Upper lobe of left lung (tissue), 6 donors: ENCODE results near the gene PDXDC1. TPM values are rescaled to one million over a fixed set of nuclear protein-coding genes. Genes with fewer than 3 reads are reported as not detected.
"Not testable (repeated sequence)": the region's sequence is repeated elsewhere in the genome, so short reads cannot be mapped to it uniquely, and the experiment has no call there.

Source experiments
- ATAC-seq, 2 donors: fragments of 200-7000 bp; cut with Tn5 transposase; one replicate each; pipeline ENCODE4 v1.9.1; 2022; ENCODE audit warnings: mild to moderate bottlenecking in 2 of 2, moderate library complexity in 2 of 2; ENCODE audit not compliant: low FRiP score in 2 of 2
- DNase-seq, 2 donors: peaks; one replicate each; pipeline ENCODE4 v3.0.0-alpha.2; 2019 to 2020
- H3K27ac ChIP-seq, 4 donors: fragments of 200-600 bp; sonication (generic); one replicate each; pipeline ENCODE4 v1.5.1; 2016 to 2019
- H3K27me3 ChIP-seq, 4 donors: fragments of 200-600 bp; sonication (generic); one replicate each; pipeline ENCODE4 v1.5.1; 2017 to 2019
- H3K36me3 ChIP-seq, 4 donors: fragments of 200-600 bp; sonication (generic); one replicate each; pipeline ENCODE4 v1.5.1; 2016 to 2019
- H3K4me1 ChIP-seq, 4 donors: fragments of 200-600 bp; sonication (generic); one replicate each; pipeline ENCODE4 v1.5.1; 2018 to 2019
- H3K4me3 ChIP-seq, 4 donors: fragments of 200-600 bp; sonication (generic); one replicate each; pipeline ENCODE4 v1.5.1; 2017 to 2019; ENCODE audit warnings: mild to moderate bottlenecking in 2 of 4, moderate library complexity in 1 of 4
- H3K9me3 ChIP-seq, 4 donors: fragments of 200-600 bp; sonication (generic); one replicate each; pipeline ENCODE4 v1.5.1; 2018 to 2019
- CTCF ChIP-seq, 6 experiments: fragments of 450-650 bp in 4 of 6; fragments of 200-600 bp in 2 of 6; sonication (generic) in 2 of 6; IDR thresholded peaks; one replicate each; pipeline ENCODE4 v1.5.1; 2016 to 2019; ENCODE audit warnings: antibody characterized with exemption in 6 of 6
- WGBS, 2 donors: methylation state at CpG; one replicate each; pipeline ENCODE4 v1.1.5; 2017 to 2018; 5-methylcytosine and 5-hydroxymethylcytosine counted together
- total RNA-seq, 6 donors: library from RNA; depleted of rRNA in 4 of 6; stranded (reverse); fragments of >200 nt in 4 of 6; gene quantifications; one replicate each; pipeline versions ENCODE4 v1.1.0 to v1.2.1, GENCODE V29; 2016 to 2021
- donor health status: DM: no; HTN: no; CAD: no; lungs with moderate emphysema.
- donor health status: DM: no; HTN: yes; CAD: no; lungs with severe emphysema.

The PDXDC1 gene
- total RNA-seq, 6 donors from 2014 or later = 67.1 to 148 (median 85.2) TPM

DNA sequence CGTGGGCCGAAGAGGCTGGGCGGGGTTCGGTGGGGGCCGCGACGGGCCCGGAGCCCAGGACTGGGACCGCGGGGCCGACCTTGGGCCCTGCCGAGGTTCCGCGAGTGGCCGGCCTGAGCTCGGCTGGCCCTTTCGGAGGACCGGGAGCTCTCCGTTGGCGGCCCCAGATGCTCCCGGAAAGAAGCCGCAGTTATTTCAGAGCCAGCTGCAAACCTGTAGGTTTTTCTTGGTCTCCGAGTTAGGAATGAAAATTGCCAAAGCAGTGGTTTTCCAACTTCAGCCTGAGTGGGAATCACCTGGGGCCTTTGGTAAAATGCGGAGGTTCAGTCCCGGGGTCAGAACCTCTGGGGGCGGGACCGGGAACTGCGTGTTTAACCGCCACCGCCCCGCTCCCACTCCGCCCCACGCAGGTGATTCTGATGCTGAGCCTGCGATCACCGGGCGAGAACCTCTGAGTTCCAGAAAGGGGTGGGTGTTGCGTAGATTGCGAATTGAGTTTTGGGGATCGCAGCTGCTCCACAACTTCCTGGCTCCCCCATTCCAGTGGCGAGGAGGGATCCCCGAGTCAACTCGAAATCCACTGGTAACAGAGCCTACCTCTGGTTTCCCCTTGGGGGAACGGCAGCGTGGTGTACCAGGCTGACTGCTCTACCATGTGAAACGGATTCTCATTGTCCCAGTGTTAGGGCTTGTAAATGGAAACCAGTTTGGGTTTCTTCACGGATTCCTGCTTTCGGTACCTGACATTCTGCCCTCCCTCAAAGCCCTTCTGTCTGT is 780 bp downstream of the PDXDC1 start:
- H3K36me3 ChIP-seq, H3K9me3 ChIP-seq, H3K27me3 ChIP-seq: not testable (repeated sequence)
- DNase-seq (peak; percentile 37 to 87), ATAC-seq (peak in 1 of 2 donors; percentile 59)
- Histone ChIP-seq H3K4me1 (peaks cover 6 to 21% (median 12%) of the 10 kb centered on the region in 4 donors), H3K4me3 (peak overlapping the region; percentile 69 to 98 (median 86)), H3K27ac (peak overlapping the region; percentile 92 to 96 (median 94))
- WGBS, 2 donors = 2 to 5% methylated on average over 24 to 25 of the region's 47 CpGs
- peak in 4 of 6 experiments; percentile 6 to 51 (median 19) for TF ChIP-seq CTCF (IDR thresholded peaks at IDR 0.05)

DNA sequence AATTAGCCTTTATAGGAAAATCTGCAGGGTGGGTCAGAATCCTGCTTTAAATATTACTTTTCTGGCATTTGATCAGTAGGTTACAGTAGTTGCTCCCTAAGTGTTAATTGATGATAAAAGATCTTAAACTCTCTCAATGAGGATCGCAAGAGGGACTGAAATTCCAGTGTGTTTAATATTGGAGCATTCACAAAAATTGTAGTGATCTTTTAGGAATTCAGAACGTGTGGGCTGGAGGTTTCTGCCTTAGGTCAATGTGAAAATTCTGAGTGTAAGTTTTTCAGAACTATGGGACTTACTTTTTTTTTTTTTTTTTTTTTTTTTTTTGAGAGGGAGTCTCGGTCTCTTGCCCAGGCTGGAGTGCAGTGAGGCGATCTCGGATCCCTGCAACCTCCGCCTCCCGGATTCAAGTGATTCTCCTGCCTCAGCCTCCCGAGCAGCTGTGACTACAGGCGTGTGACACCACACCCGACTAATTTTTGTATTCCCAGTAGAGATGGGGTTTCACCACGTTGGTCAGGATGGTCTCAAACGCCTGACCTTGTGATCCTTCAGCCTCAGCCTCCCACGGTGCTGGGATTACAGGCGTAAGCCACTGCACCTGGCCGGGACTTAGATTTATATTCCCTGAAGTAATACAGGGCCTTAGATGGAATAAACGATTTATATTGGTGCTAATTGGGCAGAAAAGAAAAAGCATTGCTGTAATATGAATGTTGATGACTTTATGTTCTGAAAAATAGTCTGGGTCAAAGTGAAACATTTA is 2.3 kb downstream of the PDXDC1 start:
- not testable (repeated sequence) for H3K27ac ChIP-seq, H3K27me3 ChIP-seq, H3K36me3 ChIP-seq, H3K4me3 ChIP-seq, H3K9me3 ChIP-seq, DNase-seq, ATAC-seq
- H3K4me1 ChIP-seq = peaks cover 6 to 26% (median 13%) of the 10 kb centered on the region in 4 donors
- 83 to 86% methylated on average over 13 to 16 of the region's 16 CpGs for WGBS, 2 donors

DNA sequence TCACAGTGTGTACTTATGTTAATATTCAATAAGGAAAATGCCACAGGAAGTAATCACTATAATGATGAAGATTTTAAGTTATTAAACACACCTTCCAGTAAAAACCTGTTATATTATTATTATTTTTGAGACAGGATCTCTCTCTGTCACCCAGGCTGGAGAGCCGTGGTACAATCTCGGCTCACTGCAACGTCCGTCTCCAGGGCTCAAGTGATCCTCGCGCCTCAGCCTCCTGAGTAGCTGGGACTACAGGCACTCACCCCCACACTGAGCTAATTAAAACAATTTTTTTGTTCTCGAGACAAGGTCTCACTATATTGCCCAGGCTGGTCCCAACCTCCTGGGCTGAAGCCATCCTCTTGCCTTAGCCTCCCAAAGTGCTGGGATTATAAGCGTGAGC is 3.5 kb downstream of the PDXDC1 start:
- H3K4me3 ChIP-seq, H3K36me3 ChIP-seq, H3K27me3 ChIP-seq, ATAC-seq, DNase-seq, H3K9me3 ChIP-seq, H3K27ac ChIP-seq: not testable (repeated sequence)
- 94 to 97% methylated on average over 8 of the region's 8 CpGs for WGBS, 2 donors
- peaks cover 6 to 26% (median 15%) of the 10 kb centered on the region in 4 donors for H3K4me1 ChIP-seq

DNA sequence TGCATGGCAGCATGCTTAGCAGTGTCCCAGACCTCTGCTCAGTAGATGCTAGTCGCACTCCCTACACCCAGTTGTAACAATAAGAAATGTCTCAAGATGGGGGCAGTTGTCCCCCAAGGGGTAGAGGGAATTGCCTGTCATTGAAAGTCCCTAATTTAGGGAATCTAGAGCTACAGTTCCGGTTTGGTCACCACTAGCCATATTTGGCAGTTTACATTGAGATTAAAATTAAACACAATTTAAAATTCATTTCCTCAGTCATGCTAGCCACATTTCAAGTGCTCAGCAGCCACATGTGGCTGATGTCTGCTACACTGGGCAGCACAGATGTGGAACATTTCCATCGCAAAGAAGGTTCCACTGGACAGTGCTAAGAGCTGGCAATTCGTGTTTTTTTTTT is 4.1 kb downstream of the PDXDC1 start:
- not testable (repeated sequence) for ATAC-seq
- H3K4me1 ChIP-seq = peaks cover 4 to 25% (median 15%) of the 10 kb centered on the region in 4 donors
- 77 to 79% methylated on average over 4 of the region's 4 CpGs for WGBS, 2 donors

GRCh38 chr16:14981234-14981633 is 6.4 kb downstream of the PDXDC1 start:
- not testable (repeated sequence) for ATAC-seq, H3K9me3 ChIP-seq, DNase-seq, H3K27ac ChIP-seq, H3K27me3 ChIP-seq, H3K4me3 ChIP-seq
- Histone ChIP-seq H3K36me3 (peaks cover 0 to 15% (median 6%) of the 10 kb centered on the region in 4 donors), H3K4me1 (peaks cover 0 to 18% (median 10%) of the 10 kb centered on the region in 4 donors)
- 68 to 81% methylated on average over 3 of the region's 3 CpGs for WGBS, 2 donors

More for the DNA sequence above, 4.1 kb downstream of the PDXDC1 start:
- not testable (repeated sequence) for H3K9me3 ChIP-seq, H3K36me3 ChIP-seq, DNase-seq, H3K4me3 ChIP-seq, H3K27me3 ChIP-seq
- peak overlapping the region in 1 of 4 donors; percentile 7 for H3K27ac ChIP-seq

DNA sequence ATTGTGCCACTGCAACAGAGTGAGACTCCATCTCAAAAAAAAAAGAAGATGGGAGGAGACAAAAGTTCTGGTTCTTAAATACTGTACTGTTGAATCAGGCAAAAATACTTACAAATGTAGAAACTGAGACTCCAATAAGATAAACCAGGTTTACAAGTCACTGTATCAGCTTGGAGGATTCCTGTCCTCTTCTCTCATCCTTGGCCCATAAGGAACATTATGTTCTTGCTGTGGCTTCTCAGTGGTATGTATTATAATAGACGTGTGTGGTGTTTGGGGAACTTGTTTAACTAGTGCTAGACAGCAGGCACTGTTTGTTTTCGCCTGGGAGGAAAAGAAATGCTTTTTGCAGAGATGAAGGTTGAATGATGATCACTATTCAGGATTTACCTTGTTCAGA is 7.7 kb downstream of the PDXDC1 start:
- H3K36me3 ChIP-seq = peaks cover 0 to 20% (median 9%) of the 10 kb centered on the region in 4 donors
- H3K27me3 ChIP-seq, H3K9me3 ChIP-seq, DNase-seq, H3K4me3 ChIP-seq: not testable (repeated sequence)
- WGBS, 2 donors = 20 to 40% methylated on average over 1 of the region's 2 CpGs
- H3K27ac ChIP-seq = peak overlapping the region in 1 of 4 donors; percentile 58
- peak in 1 of 2 donors; percentile 21 for ATAC-seq
- H3K4me1 ChIP-seq = peaks cover 0 to 14% (median 6%) of the 10 kb centered on the region in 4 donors

DNA sequence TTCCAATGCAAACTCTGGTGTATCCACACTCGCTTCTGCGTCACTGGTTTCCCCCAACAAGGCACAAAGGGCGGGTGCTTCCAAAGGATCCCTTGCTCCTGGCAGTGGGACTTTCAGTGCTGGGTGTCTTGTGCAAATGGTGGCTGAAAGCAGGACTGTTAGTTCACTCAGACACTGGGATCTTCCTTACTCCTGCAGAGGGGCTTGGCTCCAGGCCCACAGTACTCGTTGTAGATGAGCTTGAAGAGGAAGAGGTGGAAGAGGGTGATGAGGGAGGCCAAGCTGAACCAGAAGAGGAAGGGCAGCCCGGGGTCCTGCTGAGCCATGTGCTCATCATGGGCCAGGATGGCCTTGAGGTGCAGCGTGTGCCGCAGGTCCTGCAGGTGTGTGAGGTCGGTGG is 13.3 kb downstream of the PDXDC1 start:
- not testable (repeated sequence) for H3K9me3 ChIP-seq, H3K27me3 ChIP-seq, H3K4me3 ChIP-seq, H3K27ac ChIP-seq, H3K4me1 ChIP-seq
- DNase-seq (peak in 1 of 2 donors; percentile 31), ATAC-seq (peak; percentile 28 to 50)
- WGBS, 2 donors = 65 to 81% methylated on average over 5 to 8 of the region's 8 CpGs
- peaks cover 4 to 24% (median 10%) of the 10 kb centered on the region in 4 donors for H3K36me3 ChIP-seq

DNA sequence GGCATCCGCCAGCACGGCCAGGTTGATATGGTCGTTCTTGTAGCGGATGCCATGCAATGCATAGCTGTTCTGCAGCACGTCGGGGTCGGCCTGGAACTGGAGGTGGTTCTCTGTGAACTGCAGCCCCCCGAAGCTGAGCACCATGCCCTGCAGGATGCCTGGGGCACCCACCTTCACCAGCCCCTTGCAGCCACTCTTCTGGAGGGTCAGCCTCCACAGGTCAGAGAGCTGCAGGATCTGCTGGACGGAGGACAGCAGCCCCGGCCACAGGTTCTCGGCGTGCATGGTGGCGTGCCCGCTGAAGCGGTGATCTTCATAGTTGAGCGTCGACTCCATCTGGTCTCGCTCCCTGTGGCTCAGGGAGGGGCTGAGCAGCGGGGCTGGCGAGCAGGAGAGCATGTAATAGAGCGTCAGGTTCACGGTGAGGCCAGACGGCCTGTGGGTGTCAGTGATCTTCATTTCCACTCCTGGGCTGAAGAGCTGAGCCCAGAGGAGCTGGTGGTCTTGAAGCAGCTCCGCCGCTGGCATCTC is 13.9 kb downstream of the PDXDC1 start:
- H3K27me3 ChIP-seq, H3K4me3 ChIP-seq, H3K27ac ChIP-seq, H3K4me1 ChIP-seq, H3K9me3 ChIP-seq: not testable (repeated sequence)
- peaks cover 4 to 24% (median 10%) of the 10 kb centered on the region in 4 donors for H3K36me3 ChIP-seq
- DNase-seq = peak in 1 of 2 donors; percentile 82
- peak; percentile 11 to 18 for ATAC-seq
- WGBS, 2 donors = 95 to 96% methylated on average over 25 of the region's 25 CpGs

DNA sequence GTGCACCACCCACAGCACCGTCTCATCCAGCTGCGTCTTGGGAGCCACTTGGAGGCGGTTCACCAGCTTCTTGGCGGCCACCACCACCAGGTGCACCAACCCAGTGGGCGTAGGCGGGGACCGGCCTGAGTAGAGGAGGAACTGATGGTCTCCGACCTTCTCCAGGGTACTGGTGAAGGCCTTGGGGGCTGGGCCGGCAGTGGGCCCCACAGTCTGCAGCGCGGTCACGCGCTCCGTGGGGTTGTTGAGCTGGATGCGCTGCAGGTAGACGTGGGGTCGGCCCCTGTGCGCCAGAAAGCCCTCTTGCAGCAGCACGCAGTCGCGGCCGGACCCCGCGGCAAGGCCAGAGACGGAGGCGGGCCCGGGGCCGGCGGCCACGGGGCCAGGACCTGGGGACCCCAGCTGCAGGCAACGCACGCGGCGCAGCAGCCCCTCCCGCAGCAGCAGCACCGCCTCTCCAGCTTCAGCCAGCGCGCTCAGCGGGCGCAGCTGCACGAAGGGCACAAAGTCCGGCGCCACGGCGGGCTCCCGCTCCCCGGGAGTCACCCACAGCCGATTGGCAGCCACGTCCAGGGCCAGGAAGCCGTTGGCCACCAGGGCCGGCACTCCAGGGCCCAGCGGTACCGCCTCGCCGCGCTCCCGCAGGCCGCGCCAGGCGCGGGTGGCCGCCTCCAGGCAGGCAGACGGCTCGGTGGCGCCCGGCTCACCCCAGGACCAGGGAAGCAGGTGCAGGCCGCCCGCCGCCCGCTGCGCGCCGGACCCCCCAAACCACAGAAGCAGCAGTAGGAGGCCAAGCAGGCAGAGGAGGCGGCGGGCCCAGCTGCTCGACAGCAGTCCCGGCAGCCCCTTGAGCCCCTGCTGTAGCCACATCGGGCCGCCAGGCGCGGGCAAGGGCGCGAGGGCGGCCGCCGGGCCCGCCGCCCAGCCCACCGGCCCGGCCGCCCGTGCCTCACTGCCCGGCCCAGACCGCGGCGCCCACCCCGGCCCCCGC is 14.8 kb downstream of the PDXDC1 start:
- peaks cover 4 to 24% (median 10%) of the 10 kb centered on the region in 4 donors for H3K36me3 ChIP-seq
- not testable (repeated sequence) for H3K27ac ChIP-seq, H3K27me3 ChIP-seq, H3K4me3 ChIP-seq, H3K4me1 ChIP-seq, H3K9me3 ChIP-seq
- 72 to 89% methylated on average over 37 to 58 of the region's 98 CpGs for WGBS, 2 donors
- DNase-seq (peak in 1 of 2 donors; percentile 88), ATAC-seq (peak; percentile 35 to 68)

DNA sequence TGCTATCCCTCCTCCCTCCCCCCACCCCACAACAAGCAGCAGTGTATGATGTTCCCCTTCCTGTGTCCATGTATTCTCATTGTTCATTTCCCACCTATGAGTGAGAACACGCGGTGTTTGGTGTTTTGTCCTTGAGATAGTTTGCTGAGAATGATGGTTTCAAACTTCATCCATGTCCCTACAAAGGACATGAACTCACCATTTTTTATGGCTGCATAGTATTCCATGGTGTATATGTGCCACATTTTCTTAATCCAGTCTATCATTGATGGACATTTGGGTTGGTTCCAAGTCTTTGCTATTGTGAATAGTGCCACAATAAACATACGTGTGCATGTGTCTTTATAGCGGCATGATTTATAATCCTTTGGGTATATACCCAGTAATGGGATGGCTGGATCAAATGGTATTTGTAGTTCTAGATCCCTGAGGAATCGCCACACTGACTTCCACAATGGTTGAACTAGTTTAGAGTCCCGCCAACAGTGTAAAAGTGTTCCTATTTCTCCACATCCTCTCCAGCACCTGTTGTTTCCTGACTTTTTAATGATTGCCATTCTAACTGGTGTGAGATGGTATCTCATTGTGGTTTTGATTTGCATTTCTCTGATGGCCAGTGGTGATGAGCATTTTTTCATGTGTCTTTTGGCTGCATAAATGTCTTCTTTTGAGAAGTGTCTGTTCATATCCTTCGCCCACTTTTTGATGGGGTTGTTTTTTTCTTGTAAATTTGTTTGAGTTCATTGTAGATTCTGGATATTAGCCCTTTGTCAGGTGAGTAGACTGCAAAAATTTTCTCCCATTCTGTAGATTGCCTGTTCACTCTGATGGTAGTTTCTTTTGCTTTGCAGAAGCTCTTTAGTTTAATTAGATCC is 18.7 kb downstream of the PDXDC1 start:
- not testable (repeated sequence) for H3K27ac ChIP-seq, DNase-seq, ATAC-seq, H3K9me3 ChIP-seq, H3K4me1 ChIP-seq, H3K4me3 ChIP-seq, H3K36me3 ChIP-seq, H3K27me3 ChIP-seq
- WGBS, 2 donors = 87% methylated on average over 6 of the region's 7 CpGs
